AG09309 (cell line): ENCODE measurements around the gene C5AR2.

Experiments used
- DNase-seq: peaks from one replicate; pipeline ENCODE4 v3.0.0-alpha.2; 2010; ENCODE audit warnings: low read depth
- H3K4me3 ChIP-seq: 2 replicates; pipeline ENCODE4 v1.5.1; 2011; ENCODE audit warnings: mild to moderate bottlenecking, low read depth, low read length, moderate library complexity; ENCODE audit not compliant: control insufficient read depth
- TF ChIP-seq, protein P1 (sequence below): IDR thresholded peaks from 2 replicates; pipeline ENCODE4 v1.5.1; 2011; ENCODE audit warnings: mild to moderate bottlenecking, low read depth, low read length, inconsistent platforms; ENCODE audit not compliant: insufficient read depth, control insufficient read depth; ENCODE audit errors: missing control alignments

The C5AR2 gene

DNA sequence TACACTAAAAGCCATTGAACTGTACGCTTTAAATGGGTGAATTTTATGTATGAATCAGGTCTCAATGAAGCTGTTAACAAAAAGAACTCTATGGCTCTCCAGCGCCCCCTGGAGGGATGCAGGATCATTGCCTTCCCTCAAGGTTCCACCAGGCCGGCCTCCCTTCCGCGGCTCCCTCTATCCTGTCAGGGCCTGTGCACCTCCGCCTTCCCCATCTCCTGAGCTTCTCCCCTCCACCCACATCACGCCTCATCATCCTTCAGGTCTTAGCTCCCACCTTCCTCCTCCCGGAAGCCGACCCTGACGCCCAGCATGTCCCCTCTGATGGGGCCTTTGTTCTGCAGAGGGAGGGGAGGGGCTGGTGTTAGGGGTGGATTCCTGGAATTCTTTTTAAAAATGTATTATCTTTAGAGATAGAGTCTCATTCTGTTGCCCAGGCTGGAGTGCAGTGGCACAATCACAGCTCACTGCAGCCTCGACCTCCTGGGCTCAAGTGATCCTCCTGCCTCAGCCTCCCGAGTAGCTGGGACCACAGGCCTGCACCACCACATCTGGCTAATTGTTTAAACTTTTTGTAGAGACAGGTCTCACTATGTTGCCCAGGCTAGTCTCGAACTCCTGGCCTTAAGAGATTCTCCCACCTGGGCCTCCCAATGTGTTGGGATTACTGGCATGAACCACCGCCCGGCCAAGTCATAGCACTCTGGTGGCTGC lies 59.7 kb downstream of the C5AR2 start:
- peak; percentile 21 for DNase-seq

More for the DNA sequence above, 59.7 kb downstream of the C5AR2 start:
- TF ChIP-seq, protein P1, sequence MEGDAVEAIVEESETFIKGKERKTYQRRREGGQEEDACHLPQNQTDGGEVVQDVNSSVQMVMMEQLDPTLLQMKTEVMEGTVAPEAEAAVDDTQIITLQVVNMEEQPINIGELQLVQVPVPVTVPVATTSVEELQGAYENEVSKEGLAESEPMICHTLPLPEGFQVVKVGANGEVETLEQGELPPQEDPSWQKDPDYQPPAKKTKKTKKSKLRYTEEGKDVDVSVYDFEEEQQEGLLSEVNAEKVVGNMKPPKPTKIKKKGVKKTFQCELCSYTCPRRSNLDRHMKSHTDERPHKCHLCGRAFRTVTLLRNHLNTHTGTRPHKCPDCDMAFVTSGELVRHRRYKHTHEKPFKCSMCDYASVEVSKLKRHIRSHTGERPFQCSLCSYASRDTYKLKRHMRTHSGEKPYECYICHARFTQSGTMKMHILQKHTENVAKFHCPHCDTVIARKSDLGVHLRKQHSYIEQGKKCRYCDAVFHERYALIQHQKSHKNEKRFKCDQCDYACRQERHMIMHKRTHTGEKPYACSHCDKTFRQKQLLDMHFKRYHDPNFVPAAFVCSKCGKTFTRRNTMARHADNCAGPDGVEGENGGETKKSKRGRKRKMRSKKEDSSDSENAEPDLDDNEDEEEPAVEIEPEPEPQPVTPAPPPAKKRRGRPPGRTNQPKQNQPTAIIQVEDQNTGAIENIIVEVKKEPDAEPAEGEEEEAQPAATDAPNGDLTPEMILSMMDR = peak; percentile 88
- no peak overlapping the region for H3K4me3 ChIP-seq
